HEK293T (cell line): ENCODE results near the gene KRTAP12-4.

ENCODE experiments used
- CTCF ChIA-PET: fragments of 350-600 bp; formaldehyde crosslinking; extraction: SDS; loops from one replicate; lab custom pipeline; 2021; ENCODE audit warnings: antibody characterized with exemption, inconsistent platforms; lab: Yijun Ruan, JAX
- POLR2A ChIA-PET: fragments of 350-600 bp; formaldehyde crosslinking; extraction: SDS; loops from one replicate; lab custom pipeline; 2020; ENCODE audit warnings: antibody characterized with exemption, inconsistent platforms; lab: Yijun Ruan, JAX
- DNase-seq: peaks from one replicate; pipeline ENCODE4 v3.0.0; 2012; ENCODE audit warnings: mixed read lengths; ENCODE audit errors: extremely low spot score
- ARNT ChIP-seq: fragments of 450-650 bp; IDR thresholded peaks from 2 replicates; pipeline ENCODE4 v1.6.1; 2017; ENCODE audit warnings: mild to moderate bottlenecking
- BHLHE40 ChIP-seq: fragments of 450-650 bp; IDR thresholded peaks from 2 replicates; pipeline ENCODE4 v1.6.1; 2016; ENCODE audit warnings: mild to moderate bottlenecking, moderate library complexity, borderline replicate concordance
- CTBP1 ChIP-seq: fragments of 450-650 bp; IDR thresholded peaks from 2 replicates; pipeline ENCODE4 v1.6.1; 2016; ENCODE audit warnings: borderline replicate concordance
- ELF4 ChIP-seq: fragments of 450-650 bp; IDR thresholded peaks from 2 replicates; pipeline ENCODE4 v1.6.1; 2017; ENCODE audit warnings: antibody characterized with exemption
- FOXA1 ChIP-seq: fragments of 450-650 bp; IDR thresholded peaks from 2 replicates; pipeline ENCODE4 v1.6.1; 2016; ENCODE audit warnings: mild to moderate bottlenecking
- FOXK2 ChIP-seq: fragments of 450-650 bp; IDR thresholded peaks from 2 replicates; pipeline ENCODE4 v1.6.1; 2016; ENCODE audit warnings: mild to moderate bottlenecking
- FOXM1 ChIP-seq: fragments of 450-650 bp; IDR thresholded peaks from 2 replicates; pipeline ENCODE4 v1.6.1; 2017; ENCODE audit warnings: mild to moderate bottlenecking, borderline replicate concordance
- HDGF ChIP-seq: fragments of 450-650 bp; IDR thresholded peaks from 2 replicates; pipeline ENCODE4 v1.6.1; 2017; ENCODE audit warnings: antibody characterized with exemption, borderline replicate concordance
- L3MBTL2 ChIP-seq: fragments of 450-650 bp; conservative IDR thresholded peaks from 2 replicates; pipeline ENCODE4 v1.6.1; 2016; ENCODE audit warnings: mild to moderate bottlenecking
- LEF1 ChIP-seq: fragments of 450-650 bp; IDR thresholded peaks from 2 replicates; pipeline ENCODE4 v1.6.1; 2017; ENCODE audit warnings: mild to moderate bottlenecking, borderline replicate concordance
- NFRKB ChIP-seq: fragments of 450-650 bp; IDR thresholded peaks from 2 replicates; pipeline ENCODE4 v1.6.1; 2016; ENCODE audit warnings: mild to moderate bottlenecking, moderate library complexity
- PKNOX1 ChIP-seq: fragments of 450-650 bp; IDR thresholded peaks from 2 replicates; pipeline ENCODE4 v1.6.1; 2016
- SP1 ChIP-seq: fragments of 450-650 bp; IDR thresholded peaks from 2 replicates; pipeline ENCODE4 v1.6.1; 2017
- SUZ12 ChIP-seq: fragments of 450-650 bp; IDR thresholded peaks from 2 replicates; pipeline ENCODE4 v1.6.1; 2016; ENCODE audit warnings: mild to moderate bottlenecking
- TARDBP ChIP-seq: fragments of 450-650 bp; IDR thresholded peaks from 2 replicates; pipeline ENCODE4 v1.6.1; 2016
- ZNF384 ChIP-seq: fragments of 450-650 bp; IDR thresholded peaks from 2 replicates; pipeline ENCODE4 v1.6.1; 2016

The KRTAP12-4 gene

GRCh38 chr21:44658913-44659595, 4.6 kb upstream of the KRTAP12-4 start:
- TF ChIP-seq ZNF384 (no peak), BHLHE40 (no peak), FOXK2 (no peak), FOXM1 (no peak), SP1 (no peak), ELF4 (no peak), ARNT (no peak), FOXA1 (no peak), NFRKB (no peak), LEF1 (no peak), CTBP1 (no peak), PKNOX1 (no peak), SUZ12 (no peak), HDGF (no peak), L3MBTL2 (no peak), TARDBP (no peak)
- DNase-seq, result no peak
- ChIA-PET CTCF (no interaction called here), POLR2A (no interaction called here)

- ChIA-PET POLR2A (no interaction called here), CTCF (interaction anchor here (0.7 kb wide), 1 partner anchor 153 kb away, joined by 3 read pairs; no protein-coding TSS in a partner anchor)
- TF ChIP-seq ZNF384 (no peak), FOXK2 (no peak), SUZ12 (no peak), ARNT (no peak), BHLHE40 (no peak), ELF4 (no peak), FOXM1 (no peak), SP1 (no peak), L3MBTL2 (no peak), TARDBP (no peak), PKNOX1 (no peak), CTBP1 (no peak), HDGF (no peak), FOXA1 (no peak), LEF1 (no peak), NFRKB (no peak)
- no peak for DNase-seq
Measured at GRCh38 chr21:44658541-44658910, 4.1 kb upstream of the KRTAP12-4 start.

GRCh38 chr21:44657635-44658540, 3.4 kb upstream of the KRTAP12-4 start, which contains the start of gene KRTAP12-3:
Gene KRTAP12-3, plus strand, starts transcription at chr21:44657932. Its CDS starts 48 bp downstream, at chr21:44657980.
- no peak for DNase-seq
- CTCF ChIA-PET, result interaction anchor here (0.7 kb wide), 1 partner anchor 152 kb away, joined by 3 read pairs; no protein-coding TSS in a partner anchor
- TF ChIP-seq BHLHE40 (no peak), TARDBP (no peak), ELF4 (no peak), CTBP1 (no peak), HDGF (no peak), FOXA1 (no peak)
- POLR2A ChIA-PET, result no interaction called here

- ChIA-PET CTCF (no interaction called here), POLR2A (no interaction called here)
- DNase-seq, result no peak
- TF ChIP-seq NFRKB (no peak), ZNF384 (no peak), TARDBP (no peak), HDGF (no peak), FOXA1 (no peak), SUZ12 (no peak), ARNT (no peak), PKNOX1 (no peak), FOXM1 (no peak), SP1 (no peak), BHLHE40 (no peak), L3MBTL2 (no peak), LEF1 (no peak), FOXK2 (no peak), ELF4 (no peak), CTBP1 (no peak)
Measured at GRCh38 chr21:44656868-44657267, 2.4 kb upstream of the KRTAP12-4 start.

GRCh38 chr21:44653656-44654575, 543 bp downstream of the KRTAP12-4 start:
- POLR2A ChIA-PET, result no interaction called here
- CTCF ChIA-PET, result no interaction called here
- TF ChIP-seq PKNOX1 (no peak), SP1 (no peak)
- no peak for DNase-seq
